Activated CD4-positive, alpha-beta T cell treated with anti-CD3 and anti-CD28 coated beads, Interleukin-2, amount 50 U/mL, for 1 hour (primary cell): ENCODE results near the gene SPATC1L.
A peak's percentile ranks its signal among the peaks of the same experiment; 100 is the strongest.
"Not testable (repeated sequence)": the region's sequence is repeated elsewhere in the genome, so short reads cannot be mapped to it uniquely, and the experiment has no call there.

ENCODE experiments used
- DNase-seq: peaks from one replicate; pipeline ENCODE4 v3.0.0-alpha.2; 2020

The SPATC1L gene

DNA sequence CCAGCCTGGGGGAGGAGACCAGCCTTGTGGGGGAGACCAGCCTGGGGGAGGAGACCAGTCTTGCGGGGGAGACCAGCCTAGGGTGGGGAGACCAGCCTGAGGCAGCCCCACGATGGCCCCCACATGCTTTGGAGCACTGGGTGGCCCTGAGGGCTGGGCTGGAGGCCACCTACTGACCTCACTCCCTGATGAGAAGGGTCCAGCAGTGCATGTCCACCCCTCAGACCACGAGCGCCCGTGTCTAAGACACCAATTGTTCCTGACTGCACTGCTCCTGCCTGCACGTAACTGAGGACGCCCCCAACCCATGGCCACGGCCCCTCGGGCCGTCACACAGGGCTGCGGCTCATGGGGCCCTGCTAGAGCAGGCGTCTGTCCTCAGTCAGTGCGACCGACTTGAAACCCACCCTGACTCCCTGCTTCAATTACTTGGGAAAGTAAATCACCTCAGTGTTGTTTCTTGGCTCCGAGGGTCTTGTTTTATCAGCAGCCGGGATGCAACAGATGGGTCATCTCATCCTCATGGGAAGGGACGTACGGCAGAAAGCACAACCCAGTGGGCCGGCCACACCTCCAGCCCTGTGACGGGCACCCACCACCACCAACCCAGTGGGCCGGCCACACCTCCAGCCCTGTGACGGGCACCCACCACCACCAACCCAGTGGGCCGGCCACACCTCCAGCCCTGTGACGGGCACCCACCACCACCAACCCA lies at the start of gene SPATC1L:
TSS of gene SPATC1L (minus strand) at position 550 of the 715 bp plus-strand sequence. CDS start 1,643 bp downstream, outside the sequence.
- peak; percentile 21 for DNase-seq

DNA sequence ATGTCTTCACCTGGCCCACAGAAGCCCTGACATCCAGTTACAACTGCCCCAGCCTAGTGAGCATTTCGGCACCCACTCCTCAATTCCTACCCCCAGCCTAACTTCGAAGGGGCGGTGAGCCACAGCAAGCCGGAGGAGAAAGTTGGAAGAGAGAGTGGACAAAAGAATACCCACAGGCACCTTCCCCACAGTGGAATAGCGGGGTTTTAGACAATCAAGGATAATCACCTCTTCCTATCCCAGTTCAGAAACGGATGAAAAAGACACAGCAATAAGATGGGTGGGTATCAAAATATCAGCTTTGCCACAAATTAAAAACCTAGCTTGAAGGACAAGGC lies 45.6 kb upstream of the SPATC1L start:
- no peak for DNase-seq

DNA sequence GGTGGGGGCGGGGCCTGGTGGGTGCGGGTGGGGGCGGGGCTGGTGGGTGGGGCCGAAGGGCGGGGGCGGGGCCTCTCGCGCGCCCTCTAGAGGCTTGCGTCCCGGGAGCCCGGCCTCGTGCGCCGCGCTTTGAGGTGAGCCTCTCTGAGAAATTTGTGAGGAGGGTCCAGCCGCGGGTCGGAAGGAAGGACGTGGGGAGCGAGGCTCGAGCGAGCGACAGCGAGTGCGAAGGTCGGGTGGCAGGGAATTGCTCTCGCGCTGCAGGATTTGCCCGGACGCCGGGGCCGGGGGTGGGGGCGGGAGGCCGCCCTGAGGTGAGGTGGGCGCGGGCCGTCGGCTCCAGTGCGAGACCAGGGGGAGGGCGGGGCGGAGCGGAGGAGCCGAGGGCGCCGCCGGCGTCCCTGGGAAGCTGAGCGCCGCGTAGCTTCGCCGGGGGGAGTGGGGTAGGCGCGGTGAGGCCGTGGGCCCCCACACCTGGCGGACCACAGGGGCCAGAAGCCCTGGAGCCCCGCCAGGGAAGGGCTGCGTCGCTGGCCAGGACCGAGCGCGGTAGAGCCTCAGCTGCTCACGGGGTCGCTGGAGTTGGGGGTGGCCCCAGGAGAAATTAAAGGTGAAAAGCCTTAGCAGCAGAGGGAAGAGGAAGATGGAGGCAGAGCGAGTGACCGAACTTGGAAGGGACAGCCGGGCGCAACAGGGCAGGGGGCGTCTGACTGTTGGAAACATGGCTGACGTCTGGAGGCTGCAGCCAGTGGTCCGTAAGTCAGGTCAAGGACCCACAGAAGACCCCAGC lies 45.1 kb upstream of the SPATC1L start:
- no peak for DNase-seq

DNA sequence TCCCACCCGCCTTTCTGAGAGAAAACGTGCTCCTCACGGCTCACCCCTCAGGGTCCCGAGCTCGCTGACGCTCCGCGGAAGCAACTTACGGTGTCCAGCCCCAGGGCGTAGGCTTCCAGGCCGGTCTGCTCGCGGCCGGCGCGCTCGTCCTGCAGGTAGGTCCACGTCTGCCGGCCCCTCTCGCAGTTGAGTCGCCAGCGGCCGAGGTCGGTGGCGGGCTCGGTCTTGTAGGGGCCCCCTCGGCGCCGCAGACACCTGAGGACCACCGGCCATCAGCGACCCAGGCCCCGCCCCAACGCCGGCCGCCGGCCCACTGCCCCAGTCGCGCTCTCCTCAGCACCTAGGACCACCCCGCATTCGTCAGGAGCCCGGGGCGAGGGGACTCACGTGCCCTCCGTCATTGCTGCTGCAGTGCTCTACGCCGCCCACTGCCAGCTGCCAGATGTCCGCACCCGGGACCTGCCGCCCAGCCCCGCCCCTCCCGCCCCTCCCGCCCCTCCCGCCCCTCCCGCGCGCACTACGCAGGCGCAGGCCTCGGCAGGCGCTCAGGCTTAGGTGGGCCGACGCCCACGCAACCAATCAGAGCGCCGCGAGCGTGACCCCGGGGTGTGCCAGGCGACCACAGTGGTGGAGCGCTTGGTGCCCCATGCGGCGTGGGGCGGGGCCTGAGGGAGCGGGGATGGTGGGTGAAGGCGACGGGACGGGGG lies 44.2 kb upstream of the SPATC1L start, which contains the start of gene LSS:
TSS of gene LSS (minus strand) at position 430 of the 707 bp plus-strand sequence. CDS start at position 401, 29 bp downstream.
- DNase-seq = peak; percentile 98

DNA sequence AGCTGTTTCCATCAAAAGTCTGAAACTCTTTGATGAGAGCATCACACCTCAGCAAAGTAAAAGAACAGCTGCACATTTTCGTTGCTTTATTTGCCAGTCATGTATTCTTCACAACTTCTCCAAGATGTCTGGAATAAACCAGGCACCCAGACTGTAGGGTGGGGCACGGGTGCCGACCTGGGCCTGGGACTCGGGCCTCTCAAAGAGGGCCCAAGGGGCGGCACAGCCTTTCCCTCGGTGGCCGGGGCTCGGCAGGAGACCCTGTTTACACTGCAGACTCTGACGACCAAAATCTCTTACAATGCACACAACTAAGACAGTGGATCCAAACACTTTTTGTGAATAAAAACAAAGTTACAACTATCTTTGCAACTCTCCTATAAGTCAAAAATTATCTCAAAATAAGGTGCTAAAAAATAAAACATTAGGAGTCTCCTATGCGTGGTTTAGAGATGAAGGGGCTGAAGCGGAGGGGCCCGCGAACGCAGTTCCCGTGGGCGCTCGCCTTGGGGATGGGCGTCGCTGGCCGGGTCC lies 43.6 kb upstream of the SPATC1L start:
- no peak for DNase-seq

DNA sequence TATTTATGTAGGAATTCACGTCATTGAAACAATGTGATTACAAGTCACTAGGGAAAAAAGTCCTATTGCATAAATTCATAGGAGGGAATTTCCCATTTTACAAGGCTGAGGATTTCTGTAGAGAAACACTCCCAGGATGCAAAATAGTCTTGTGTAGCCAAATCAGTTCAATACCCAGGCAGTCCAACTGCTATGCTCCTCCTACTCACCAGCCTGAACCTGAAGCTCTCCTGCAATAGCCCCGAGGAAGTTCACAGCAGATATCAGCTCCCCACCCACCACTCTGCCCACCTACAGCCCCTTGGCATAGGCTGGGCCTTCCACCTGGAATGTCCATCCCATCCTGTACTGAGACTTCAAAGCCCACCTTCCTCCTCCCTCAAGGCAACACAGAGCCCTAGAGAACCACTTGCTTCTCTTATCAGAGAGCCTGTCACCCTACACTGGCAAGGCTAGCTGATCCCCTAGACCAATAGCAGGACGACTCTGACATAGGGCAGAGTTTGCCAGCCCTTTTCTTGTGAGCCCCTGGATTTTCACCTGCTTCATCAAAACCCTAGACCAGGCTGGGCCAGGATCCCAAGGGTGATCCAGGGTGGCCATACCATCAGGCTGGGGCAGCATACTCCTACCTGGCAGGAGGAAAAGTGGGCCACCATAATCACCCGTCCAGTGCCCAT lies 42.8 kb upstream of the SPATC1L start:
- DNase-seq = no peak

DNA sequence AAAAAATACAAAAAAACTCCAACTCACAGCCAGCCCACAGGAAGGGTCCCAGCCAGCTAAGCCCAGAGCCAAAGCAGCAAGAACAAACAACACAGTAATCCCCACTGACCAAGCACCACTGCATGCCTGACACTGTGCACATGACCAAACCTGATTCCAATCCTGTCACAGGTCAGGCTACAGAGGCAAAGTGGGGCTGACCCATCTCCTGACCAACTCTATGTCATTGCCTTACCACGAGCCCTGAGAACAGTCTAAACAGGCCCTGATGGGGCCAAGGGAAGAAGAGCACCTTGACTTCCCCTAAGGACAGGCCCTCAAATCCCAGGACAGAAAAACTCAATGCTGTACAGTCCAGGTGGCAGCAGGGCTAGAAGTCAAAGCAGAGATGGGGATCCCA lies 41.9 kb upstream of the SPATC1L start:
- no peak for DNase-seq

DNA sequence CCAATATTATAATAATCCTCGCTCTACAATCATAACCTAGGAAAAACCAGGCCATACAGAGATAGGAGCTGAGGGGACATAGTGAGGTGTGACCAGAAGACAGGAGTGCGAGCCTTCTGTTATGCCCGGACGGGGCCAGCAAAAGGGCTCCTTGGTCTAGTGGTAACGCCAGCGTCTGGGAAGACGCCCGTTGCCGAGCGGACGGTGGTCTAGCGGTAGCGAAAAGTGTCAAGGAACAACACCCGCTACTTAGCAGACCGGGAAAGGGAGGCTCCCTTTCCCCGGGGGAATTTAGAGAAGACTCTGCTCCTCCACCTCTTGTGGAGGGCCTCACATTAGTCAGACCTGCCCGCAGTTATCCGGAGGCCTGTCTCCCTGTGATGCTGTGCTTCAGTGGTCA lies 39.4 kb upstream of the SPATC1L start:
- not testable (repeated sequence) for DNase-seq

DNA sequence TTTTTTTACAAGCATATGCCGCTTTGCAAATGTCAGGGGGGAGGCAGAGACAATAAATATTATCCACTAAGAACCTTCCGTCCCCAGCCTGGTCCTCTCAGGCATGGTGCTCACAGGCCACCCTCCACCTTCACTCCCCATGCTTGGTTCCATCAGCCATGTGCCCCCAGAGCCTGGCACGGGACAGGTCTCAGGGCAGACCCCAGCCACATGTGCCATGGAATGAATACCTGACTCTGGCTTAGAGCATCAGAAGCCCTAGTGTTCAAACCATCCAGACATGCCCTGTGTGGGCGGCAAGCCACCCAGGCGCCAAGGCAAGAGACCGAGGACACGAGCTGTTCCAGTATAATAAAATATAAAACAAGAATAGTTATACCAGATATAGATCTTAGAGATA lies 39.0 kb upstream of the SPATC1L start:
- no peak for DNase-seq

DNA sequence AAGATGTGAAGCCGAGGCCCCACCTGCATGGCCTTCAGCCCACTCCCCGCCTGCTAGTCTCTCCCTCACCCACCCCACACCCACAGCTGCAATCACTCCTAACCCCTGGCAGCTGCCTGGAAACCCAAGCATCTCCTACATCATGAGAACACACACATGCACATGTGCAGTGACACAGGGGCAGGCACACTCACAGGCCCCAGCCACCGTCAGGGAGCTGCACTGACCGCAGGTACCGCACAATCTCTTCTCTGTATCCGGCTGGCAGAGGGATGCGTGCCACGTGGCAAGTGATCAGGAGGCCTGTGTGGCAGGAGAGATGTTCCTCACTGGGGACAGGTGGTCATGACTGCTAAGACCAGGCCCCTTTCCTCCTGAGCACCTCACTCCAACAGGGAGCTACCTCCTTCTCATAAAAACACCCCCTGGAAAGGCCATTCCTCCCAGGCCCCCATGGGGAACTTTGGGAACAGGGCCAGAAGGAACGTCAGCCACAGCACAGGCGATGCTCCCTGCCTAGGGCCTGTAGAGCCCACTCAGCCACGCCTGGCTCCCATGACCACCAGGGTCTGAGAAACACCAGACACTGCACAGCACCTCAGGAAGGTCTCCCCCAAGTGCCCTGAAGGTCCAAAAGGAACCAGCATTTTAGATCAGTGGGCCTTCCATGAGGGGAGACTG lies 38.3 kb upstream of the SPATC1L start:
- DNase-seq = no peak

DNA sequence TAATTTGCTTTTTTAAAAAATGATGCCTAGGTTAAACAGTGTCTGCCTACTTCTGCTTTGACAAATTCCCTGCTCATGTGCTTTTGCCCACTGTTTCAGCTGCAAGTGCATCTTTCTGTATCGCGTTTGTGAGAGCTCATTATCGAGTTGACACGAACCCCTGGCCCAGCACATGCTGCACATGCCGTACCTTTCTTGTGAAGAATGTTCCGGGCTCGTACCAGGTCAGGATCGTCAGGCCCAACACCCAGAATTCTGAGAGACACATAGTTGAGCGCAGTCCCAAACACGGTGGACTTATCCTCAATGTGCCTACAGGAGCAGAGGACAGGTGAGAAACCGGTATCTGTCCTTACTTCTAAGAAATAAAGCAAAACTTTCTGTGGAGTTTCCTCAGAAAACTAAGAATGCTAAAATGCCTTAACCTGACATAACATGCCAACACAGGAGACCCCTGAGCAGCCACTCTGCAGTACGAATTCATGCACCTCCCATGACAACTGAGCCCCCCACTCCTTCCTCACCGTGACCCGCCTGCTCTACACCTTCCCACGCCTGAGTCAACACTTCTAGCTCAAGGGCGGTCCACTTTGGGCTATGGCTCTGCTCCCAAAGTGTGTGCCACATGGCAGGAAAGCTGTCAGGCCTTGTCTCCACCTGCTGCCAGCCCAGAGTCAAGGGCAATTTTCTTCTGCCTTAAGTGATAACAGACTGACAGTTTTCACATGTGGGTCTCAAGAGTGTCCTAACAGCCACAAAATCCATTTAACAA lies 37.6 kb upstream of the SPATC1L start:
- DNase-seq = no peak

DNA sequence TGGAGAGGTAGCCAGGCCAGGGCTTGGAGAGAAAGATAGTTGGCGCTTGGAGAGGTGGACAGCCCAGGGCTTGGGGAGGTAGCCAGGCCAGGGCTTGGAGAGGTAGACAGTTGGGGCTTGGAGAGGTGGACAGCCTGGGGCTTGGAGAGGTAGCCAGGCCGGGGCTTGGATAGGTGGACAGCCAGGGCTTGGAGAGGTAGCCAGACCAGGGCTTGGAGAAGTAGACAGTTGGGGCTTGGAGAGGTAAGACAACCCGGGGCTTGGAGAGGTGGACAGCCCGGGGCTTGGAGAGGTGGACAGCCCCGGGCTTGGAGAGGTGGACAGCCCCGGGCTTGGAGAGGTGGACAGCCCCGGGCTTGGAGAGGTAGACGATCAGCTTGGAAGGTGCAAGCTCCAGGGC lies 36.6 kb upstream of the SPATC1L start:
- DNase-seq = no peak

DNA sequence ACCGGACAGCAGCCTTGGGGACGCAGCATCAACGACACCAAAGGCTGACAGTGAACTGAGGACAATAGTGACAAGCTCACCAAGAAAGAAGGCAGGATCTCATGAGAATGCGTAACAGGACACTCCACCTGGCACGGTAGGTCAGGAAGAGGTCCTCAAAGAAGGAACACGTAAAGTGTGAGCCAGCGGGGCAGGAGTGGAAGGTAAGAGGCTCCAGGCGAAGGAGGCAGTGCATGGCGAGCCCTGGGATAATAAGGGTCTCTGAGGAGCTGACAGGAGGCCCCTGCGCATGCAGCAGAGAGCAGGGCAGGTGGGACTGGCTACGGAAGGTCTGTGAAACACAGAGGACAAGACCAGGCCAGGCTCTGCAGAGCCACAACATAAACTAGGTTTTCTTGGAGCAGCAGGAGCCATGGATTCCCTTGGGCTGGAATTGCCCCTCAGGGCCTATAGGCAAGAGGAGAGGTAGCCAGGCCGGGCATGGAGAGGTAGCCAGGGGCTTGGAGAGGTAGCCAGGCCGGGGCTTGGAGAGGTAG lies 36.1 kb upstream of the SPATC1L start:
- no peak for DNase-seq

DNA sequence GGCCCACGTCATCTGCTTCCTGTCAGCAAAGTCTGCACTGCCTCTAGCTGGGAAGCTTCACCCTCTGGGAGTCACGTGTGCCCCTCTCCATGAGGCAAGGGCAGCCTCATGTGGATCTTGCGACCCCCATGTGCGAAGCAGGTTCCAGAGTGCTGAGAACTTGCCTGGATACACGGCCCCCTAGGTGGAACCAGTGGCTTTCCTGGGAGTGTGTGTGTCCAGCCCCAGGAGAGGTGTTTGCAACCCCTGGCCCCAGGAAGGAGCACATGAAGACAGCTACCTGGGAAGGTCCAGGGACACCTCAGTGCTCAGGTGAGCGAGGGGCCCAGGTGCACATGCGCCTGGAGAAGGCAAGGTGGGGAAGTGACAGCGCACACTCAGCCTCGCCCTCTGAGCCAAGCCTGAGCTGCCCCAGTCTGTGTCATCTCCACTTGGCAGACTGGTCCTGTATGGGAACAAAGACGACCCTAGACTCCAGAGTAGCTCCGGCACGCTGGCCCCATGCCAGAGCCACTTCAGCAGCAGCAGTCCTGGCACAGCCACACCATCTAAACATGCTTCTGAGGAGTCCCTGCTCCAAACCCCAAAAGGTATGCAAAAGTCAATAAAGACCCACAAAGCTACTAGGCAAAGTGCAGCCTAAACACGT lies 35.5 kb upstream of the SPATC1L start:
- no peak for DNase-seq

DNA sequence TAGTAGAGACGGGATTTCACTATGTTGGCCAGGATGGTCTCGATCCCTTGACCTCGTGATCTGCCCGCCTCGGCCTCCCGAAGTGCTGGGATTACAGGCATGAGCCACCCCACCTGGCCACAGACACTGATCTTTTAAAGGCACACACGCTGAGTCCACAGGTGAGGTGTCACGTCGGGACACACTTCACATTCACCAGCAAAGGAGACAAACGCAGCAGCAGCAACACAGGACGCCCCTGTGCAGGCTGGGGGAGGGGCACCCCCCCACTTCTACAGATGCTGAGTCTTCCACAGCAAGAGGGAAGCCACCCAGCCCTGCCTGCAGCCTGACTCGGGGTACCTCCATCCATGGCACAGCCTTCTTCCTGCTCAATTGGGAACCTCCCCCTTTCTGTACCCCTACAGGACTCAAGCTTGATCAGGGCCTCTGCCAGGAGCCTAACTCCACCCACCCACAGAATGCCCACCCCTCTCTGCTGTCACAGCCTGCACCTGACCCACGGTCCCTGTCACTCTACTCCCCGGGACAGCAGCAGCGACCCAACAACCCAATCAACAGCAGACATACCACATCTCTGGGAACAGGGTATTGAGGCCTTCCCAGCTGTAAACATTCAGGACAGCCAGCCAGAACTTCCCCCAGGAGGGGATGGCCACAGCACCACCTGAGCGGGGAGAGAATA lies 34.8 kb upstream of the SPATC1L start:
- no peak for DNase-seq

DNA sequence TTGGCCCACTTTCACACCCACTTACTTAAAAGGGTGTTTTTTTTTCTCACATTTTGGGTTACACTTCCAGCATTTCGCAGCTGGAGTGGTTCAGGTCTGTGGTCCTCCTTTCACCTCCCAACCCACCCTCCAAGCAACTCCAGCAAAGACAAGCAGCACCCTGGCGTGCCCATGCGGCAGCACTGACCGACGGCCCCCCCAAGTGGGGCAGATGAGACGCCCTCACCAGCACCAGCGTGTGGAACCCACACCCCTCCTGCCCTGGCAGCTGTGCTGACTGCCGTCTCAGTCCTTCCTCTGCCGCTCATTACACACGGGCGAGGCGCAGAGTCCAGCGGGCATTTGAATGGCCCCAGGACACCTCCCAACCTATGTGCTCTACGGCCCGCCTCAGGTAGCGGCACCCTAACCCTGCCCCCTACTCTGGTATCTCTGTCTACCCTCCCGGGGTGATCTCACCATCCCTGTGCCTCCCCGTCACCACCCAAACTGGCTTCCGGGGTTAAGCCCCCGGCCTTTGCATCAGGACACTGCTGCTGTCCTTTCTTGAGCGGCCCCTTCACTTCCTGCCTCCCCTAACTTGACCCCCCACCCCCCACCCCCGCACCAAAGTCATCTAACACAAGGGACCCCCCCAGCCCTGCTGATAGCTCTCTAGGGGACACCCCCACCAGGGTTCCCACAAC lies 33.4 kb upstream of the SPATC1L start:
- DNase-seq = no peak

DNA sequence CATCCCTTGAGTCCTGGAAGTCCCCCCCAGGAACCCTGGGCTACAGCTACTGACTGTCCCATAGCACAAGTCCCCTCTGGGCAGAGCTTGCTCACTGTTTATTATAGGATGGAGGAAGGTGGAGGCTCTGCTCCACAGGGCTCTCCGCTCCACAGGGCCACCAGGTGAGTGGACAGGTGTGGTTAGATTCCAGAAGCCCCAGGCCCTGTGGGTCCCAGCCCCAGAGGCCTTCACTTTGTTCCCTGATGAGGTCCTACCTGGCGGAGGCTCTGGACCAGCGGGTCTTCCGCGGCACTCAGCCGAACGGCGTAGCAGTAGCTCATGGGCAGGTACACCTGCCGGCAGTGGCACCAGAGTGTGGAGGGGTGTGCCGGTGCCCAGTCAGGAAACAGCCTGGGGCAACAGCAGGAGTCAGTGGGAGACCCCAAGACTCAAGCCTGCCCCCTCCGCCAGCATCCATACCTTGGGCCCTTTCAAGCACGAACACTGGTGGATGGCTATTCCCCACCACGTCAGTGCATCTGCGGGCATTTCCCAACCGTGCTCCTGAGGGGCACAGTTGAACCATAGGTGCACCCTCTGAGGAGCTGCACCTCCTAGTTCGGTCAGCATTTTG lies 32.0 kb upstream of the SPATC1L start:
- no peak for DNase-seq

DNA sequence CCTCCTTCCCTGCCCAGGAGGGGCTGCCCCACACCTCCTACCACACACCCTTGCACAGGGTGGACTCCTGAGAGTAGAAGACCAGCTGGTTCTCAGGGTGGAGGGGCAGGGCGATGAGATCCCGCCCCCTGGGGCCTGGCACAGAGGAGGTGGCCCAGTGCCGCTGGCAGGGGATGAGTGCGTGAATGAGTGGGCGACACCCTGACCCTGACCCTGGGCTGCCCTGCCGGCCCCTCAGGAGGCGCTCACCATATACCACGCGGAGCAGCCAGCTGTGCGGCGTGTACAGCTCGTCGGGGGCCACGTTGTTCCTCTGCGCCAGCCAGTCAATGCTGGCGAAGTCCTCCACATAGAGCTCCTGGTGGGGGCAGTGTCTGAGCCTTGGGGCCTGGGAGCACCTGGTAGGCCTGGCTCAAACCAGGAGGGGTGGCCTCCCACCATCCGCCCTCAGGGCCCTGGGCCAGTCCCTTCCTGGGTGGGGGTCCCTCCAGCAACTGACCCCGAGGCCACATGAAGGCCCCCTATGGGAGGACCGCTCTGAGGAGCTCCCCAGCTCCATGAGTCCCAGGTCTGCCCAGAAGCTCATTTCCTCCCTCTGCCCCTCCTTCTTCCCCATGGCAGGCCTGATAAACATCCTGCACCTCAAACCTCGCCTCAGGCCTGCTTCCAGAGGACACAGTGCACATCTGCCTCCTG lies 31.3 kb upstream of the SPATC1L start:
- DNase-seq = no peak
